HCT116 (cell line): ENCODE measurements around the gene ING4. TPM values are rescaled to one million over a fixed set of nuclear protein-coding genes. Genes with fewer than 3 reads are reported as not detected.

Experiments
- ATAC-seq: fragments of 200-7000 bp; cut with Tn5 transposase; 2 replicates; pipeline ENCODE4 v1.9.1; 2020; ENCODE audit warnings: mild to moderate bottlenecking, moderate library complexity
- BruUV-seq: library from RNA; stranded (reverse); fragments of 400-500 nt; replicated peaks from 2 replicates; lab custom pipeline; 2021; lab: Mats Ljungman, UMichigan
- CTCF ChIA-PET: fragments of 300-600 bp; sonication (Branson Sonifier 250); formaldehyde crosslinking; loops from one replicate; lab custom pipeline; 2021; ENCODE audit warnings: antibody characterized with exemption; lab: Charles Lee
- POLR2A ChIA-PET: fragments of 300-600, 350-600 bp; sonication (Branson Sonifier 250); formaldehyde crosslinking; loops from one replicate; lab custom pipeline; 2021; ENCODE audit warnings: antibody characterized with exemption; lab: Charles Lee
- RAD21 ChIA-PET, 2 experiments: fragments of 300-600 bp; sonication (Branson Sonifier 250); formaldehyde crosslinking; loops; one replicate each; lab custom pipeline; 2023; ENCODE audit warnings: low total read pairs in 2 of 2; ENCODE audit not compliant: uncharacterized antibody in 2 of 2, unreplicated experiment in 2 of 2, low non-redundant PET in 1 of 2; lab: Charles Lee
- DNase-seq: peaks from one replicate; pipeline ENCODE4 v3.0.0-alpha.2; 2010; ENCODE audit warnings: low read depth, low spot score
- H2AFZ ChIP-seq: fragments of 200-600 bp; shearing (Covaris generic), sonication (generic); 2 replicates; pipeline ENCODE4 v1.6.1; 2017; ENCODE audit warnings: low read depth, mixed run types, mixed read lengths, antibody characterized with exemption, low read length; ENCODE audit not compliant: poor library complexity, severe bottlenecking
- H3K27ac ChIP-seq: 2 replicates; pipeline ENCODE4 v1.5.1; 2012; ENCODE audit warnings: low read depth, low read length
- H3K27me3 ChIP-seq: fragments of 200-600 bp; sonication (generic); 2 replicates; pipeline ENCODE4 v1.6.1; 2016; ENCODE audit warnings: mixed run types, low read length, mixed read lengths; ENCODE audit not compliant: insufficient read depth
- H3K36me3 ChIP-seq, 2 experiments: fragments of 200-500 bp in 1 of 2; fragments of 200-600 bp in 1 of 2; sonication (Bioruptor generic) in 1 of 2; sonication (generic) in 1 of 2; 2 replicates each; pipeline versions ENCODE4 v1.5.1 to v1.6.1; 2014 to 2016; ENCODE audit warnings: low read length in 2 of 2, inconsistent platforms in 1 of 2, mixed read lengths in 1 of 2, mixed run types in 1 of 2; ENCODE audit not compliant: insufficient read depth in 2 of 2, control insufficient read depth in 1 of 2
- H3K4me1 ChIP-seq, 2 experiments: fragments of 200-600 bp in 1 of 2; sonication (generic) in 1 of 2; 2 replicates each; pipeline versions ENCODE4 v1.5.1 to v1.6.1; 2012 to 2017; ENCODE audit warnings: low read length in 2 of 2, inconsistent platforms in 1 of 2, mild to moderate bottlenecking in 1 of 2, mixed read lengths in 1 of 2, mixed run types in 1 of 2, moderate library complexity in 1 of 2; ENCODE audit not compliant: insufficient read depth in 2 of 2, control insufficient read depth in 1 of 2
- H3K4me2 ChIP-seq: fragments of 200-600 bp; sonication (generic); 2 replicates; pipeline ENCODE4 v1.6.1; 2017; ENCODE audit warnings: mixed run types, low read length, mixed read lengths
- H3K4me3 ChIP-seq, 2 experiments: fragments of 200-600 bp in 1 of 2; sonication (generic) in 1 of 2; replicated peaks in 1 of 2; 2 replicates each; pipeline ENCODE4 v1.5.1; 2011 to 2016; ENCODE audit warnings: low read length in 2 of 2, control low read depth in 1 of 2, low read depth in 1 of 2, mild to moderate bottlenecking in 1 of 2, mixed read lengths in 1 of 2, mixed run types in 1 of 2
- H3K79me2 ChIP-seq: fragments of 200-600 bp; sonication (generic); 2 replicates; pipeline ENCODE4 v1.6.1; 2017; ENCODE audit warnings: mild to moderate bottlenecking, mixed run types, low read length, moderate library complexity, mixed read lengths; ENCODE audit not compliant: insufficient read depth
- H3K9ac ChIP-seq: fragments of 200-600 bp; sonication (generic); 2 replicates; pipeline ENCODE4 v1.6.1; 2016; ENCODE audit warnings: low read length, mixed read lengths
- H3K9me2 ChIP-seq: fragments of 200-600 bp; sonication (generic), shearing (Covaris generic); 2 replicates; pipeline ENCODE4 v1.6.1; 2017; ENCODE audit warnings: mixed run types, mild to moderate bottlenecking, moderate library complexity; ENCODE audit not compliant: insufficient read depth
- H3K9me3 ChIP-seq, 2 experiments: fragments of 200-500 bp in 1 of 2; fragments of 200-600 bp in 1 of 2; sonication (Bioruptor generic) in 1 of 2; sonication (generic) in 1 of 2; 2 replicates each; pipeline ENCODE4 v1.6.1; 2014 to 2017; ENCODE audit warnings: low read length in 2 of 2, mixed read lengths in 2 of 2, inconsistent platforms in 1 of 2, low read depth in 1 of 2, mild to moderate bottlenecking in 1 of 2, mixed run types in 1 of 2, moderate library complexity in 1 of 2; ENCODE audit not compliant: control insufficient read depth in 1 of 2, insufficient read depth in 1 of 2
- H4K20me1 ChIP-seq: fragments of 200-600 bp; sonication (generic), shearing (Covaris generic); 2 replicates; pipeline ENCODE4 v1.6.1; 2017; ENCODE audit warnings: mixed run types, mild to moderate bottlenecking, moderate library complexity; ENCODE audit not compliant: insufficient read depth
- CBX3 ChIP-seq: IDR thresholded peaks from 2 replicates; pipeline ENCODE4 v1.6.1; 2012; ENCODE audit warnings: low read depth
- EGR1 ChIP-seq: IDR thresholded peaks from 2 replicates; pipeline ENCODE4 v1.6.1; 2012; ENCODE audit warnings: low read depth
- ELF1 ChIP-seq: IDR thresholded peaks from 2 replicates; pipeline ENCODE4 v1.6.1; 2012; ENCODE audit warnings: low read depth, borderline replicate concordance
- FOSL1 ChIP-seq: IDR thresholded peaks from 2 replicates; pipeline ENCODE4 v1.6.1; 2012; ENCODE audit warnings: low read depth
- JUND ChIP-seq: IDR thresholded peaks from 2 replicates; pipeline ENCODE4 v1.6.1; 2012
- POLR2A ChIP-seq: IDR thresholded peaks from 2 replicates; pipeline ENCODE4 v1.7.0; 2011; ENCODE audit warnings: borderline replicate concordance; ENCODE audit not compliant: insufficient read depth, insufficient read length; ENCODE audit errors: extremely low read depth
- POLR2AphosphoS5 ChIP-seq: IDR thresholded peaks from 2 replicates; pipeline ENCODE4 v1.6.1; 2011; ENCODE audit warnings: mild to moderate bottlenecking, low read depth, low read length, moderate library complexity
- RAD21 ChIP-seq: IDR thresholded peaks from 2 replicates; pipeline ENCODE4 v1.6.1; 2012; ENCODE audit warnings: low read depth, mild to moderate bottlenecking
- SIN3A ChIP-seq: IDR thresholded peaks from 2 replicates; pipeline ENCODE4 v1.6.1; 2012; ENCODE audit warnings: low read depth
- SP1 ChIP-seq: IDR thresholded peaks from 2 replicates; pipeline ENCODE4 v1.6.1; 2012; ENCODE audit warnings: low read depth
- SRF ChIP-seq: IDR thresholded peaks from 2 replicates; pipeline ENCODE4 v1.6.1; 2012; ENCODE audit warnings: low read depth
- TCF7L2 ChIP-seq: IDR thresholded peaks from 2 replicates; pipeline ENCODE4 v1.7.0; 2011; ENCODE audit warnings: borderline replicate concordance, inconsistent platforms; ENCODE audit not compliant: insufficient read depth, insufficient read length; ENCODE audit errors: extremely low read depth
- YY1 ChIP-seq: IDR thresholded peaks from 2 replicates; pipeline ENCODE4 v1.6.1; 2011; ENCODE audit warnings: low read length, low read depth, moderate library complexity, mild to moderate bottlenecking; ENCODE audit not compliant: insufficient replicate concordance; ENCODE audit errors: extremely low read depth
- ZFX ChIP-seq: fragments of 450-650 bp; IDR thresholded peaks from 2 replicates; pipeline ENCODE4 v1.6.1; 2017
- ZNF274 ChIP-seq: fragments of 200-500 bp; sonication (Bioruptor generic); IDR thresholded peaks from 2 replicates; pipeline ENCODE4 v1.6.1; 2014; ENCODE audit warnings: mild to moderate bottlenecking, low read depth, low read length, inconsistent platforms
- intact Hi-C: fragments of 100-400 bp; cut with micrococcal nuclease; formaldehyde crosslinking; loops from 2 replicates; pipeline ENCODE4 v1.10.0; 2022
- total RNA-seq: library from RNA; stranded (reverse); gene quantifications from one replicate; pipeline ENCODE4 v1.2.1, GENCODE V29; 2021; ENCODE audit not compliant: unreplicated experiment
- TF ChIP-seq, protein P1 (sequence below), 3 experiments: fragments of 200-600 bp in 1 of 3; sonication (generic) in 1 of 3; IDR thresholded peaks in 2 of 3; conservative IDR thresholded peaks in 1 of 3; 2 replicates each; pipeline ENCODE4 v1.5.1; 2012 to 2017; ENCODE audit warnings: low read depth in 2 of 3, low read length in 2 of 3, antibody characterized with exemption in 1 of 3, borderline replicate concordance in 1 of 3, control low read depth in 1 of 3, mild to moderate bottlenecking in 1 of 3, mixed read lengths in 1 of 3, mixed run types in 1 of 3, moderate library complexity in 1 of 3; ENCODE audit not compliant: insufficient read depth in 1 of 3
- TF ChIP-seq, protein P2 (sequence below): IDR thresholded peaks from 2 replicates; pipeline ENCODE4 v1.6.1; 2012
- TF ChIP-seq, protein P3 (sequence below): IDR thresholded peaks from 2 replicates; pipeline ENCODE4 v1.6.1; 2012
- TF ChIP-seq, protein P4 (sequence below): IDR thresholded peaks from 2 replicates; pipeline ENCODE4 v1.6.1; 2011; ENCODE audit warnings: mild to moderate bottlenecking, low read length, moderate library complexity; ENCODE audit not compliant: insufficient replicate concordance; ENCODE audit errors: extremely low read depth

Gene ING4
- total RNA-seq, 1 experiment from 2014 or later: 17.9 TPM

DNA sequence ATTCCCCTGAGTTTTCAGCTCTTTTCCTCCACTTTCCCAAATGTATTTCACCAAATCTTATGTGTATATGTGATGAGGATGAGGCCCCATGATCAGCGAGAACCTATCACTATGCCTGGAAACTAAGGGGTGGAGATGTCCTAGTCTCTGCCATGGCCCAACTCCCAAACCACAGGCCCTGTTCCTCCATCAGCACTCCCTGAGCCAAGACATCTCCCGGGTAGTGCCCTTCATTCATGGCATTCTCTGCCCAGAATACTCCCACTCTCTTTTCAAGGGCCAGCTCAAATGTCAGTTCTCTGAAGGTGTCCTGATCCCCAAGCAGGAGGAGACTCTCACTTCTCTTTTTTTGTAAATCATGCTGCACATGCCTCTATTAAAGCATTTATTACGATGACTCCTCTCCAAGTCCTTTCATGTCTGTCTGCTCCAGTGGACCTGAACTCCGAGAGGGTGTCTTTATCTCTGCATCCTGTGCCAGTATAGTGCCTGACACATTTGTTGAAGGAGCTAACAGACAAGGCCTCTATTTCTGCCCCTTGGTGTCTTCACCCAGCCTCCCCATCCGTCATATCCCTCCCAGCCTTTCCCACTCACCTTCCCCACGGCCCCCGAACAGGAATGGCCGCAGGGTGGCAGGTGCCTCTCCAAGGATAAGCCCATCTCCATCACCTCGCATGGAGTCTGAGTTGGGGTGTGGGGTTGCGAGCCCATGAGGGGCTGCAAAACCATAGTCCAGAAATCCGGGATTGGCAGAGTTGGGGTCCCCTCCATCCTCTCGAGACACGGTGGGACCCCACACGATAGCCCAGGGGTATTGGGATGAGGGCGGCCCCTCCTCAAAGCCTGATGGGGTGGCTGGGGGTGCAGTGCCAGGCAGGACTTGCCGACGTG is 34.0 kb upstream of the ING4 start:
- Histone ChIP-seq H3K4me2 (no peak overlapping the region), H3K27ac (no peak overlapping the region), H4K20me1 (no peaks in the 10 kb centered on the region), H3K27me3 (no peaks in the 10 kb centered on the region), H3K79me2 (no peaks in the 10 kb centered on the region), H3K4me1 (peaks cover 0 to 6% of the 10 kb centered on the region in 2 experiments; a peak in 1 of 4 replicates), H2AFZ (no peak overlapping the region), H3K4me3 (no peak overlapping the region), H3K9me3 (no peaks in the 10 kb centered on the region), H3K9me2 (no peaks in the 10 kb centered on the region), H3K36me3 (no peaks in the 10 kb centered on the region), H3K9ac (no peak overlapping the region)
- intact Hi-C loops: loop anchor here (2.0 kb wide), 1 partner anchor 126 kb away; no protein-coding TSS in a partner anchor
- TF ChIP-seq TCF7L2 (no peak), SIN3A (no peak), JUND (no peak), ELF1 (no peak), FOSL1 (no peak), SP1 (no peak), POLR2A (no peak), CBX3 (no peak), SRF (no peak), RAD21 (no peak), POLR2AphosphoS5 (no peak), ZFX (no peak), ZNF274 (no peak), EGR1 (no peak), YY1 (no peak)
- TF ChIP-seq, protein P1, sequence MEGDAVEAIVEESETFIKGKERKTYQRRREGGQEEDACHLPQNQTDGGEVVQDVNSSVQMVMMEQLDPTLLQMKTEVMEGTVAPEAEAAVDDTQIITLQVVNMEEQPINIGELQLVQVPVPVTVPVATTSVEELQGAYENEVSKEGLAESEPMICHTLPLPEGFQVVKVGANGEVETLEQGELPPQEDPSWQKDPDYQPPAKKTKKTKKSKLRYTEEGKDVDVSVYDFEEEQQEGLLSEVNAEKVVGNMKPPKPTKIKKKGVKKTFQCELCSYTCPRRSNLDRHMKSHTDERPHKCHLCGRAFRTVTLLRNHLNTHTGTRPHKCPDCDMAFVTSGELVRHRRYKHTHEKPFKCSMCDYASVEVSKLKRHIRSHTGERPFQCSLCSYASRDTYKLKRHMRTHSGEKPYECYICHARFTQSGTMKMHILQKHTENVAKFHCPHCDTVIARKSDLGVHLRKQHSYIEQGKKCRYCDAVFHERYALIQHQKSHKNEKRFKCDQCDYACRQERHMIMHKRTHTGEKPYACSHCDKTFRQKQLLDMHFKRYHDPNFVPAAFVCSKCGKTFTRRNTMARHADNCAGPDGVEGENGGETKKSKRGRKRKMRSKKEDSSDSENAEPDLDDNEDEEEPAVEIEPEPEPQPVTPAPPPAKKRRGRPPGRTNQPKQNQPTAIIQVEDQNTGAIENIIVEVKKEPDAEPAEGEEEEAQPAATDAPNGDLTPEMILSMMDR (IDR thresholded peaks at IDR 0.05 in 2 of 3, conservative IDR thresholded peaks at IDR 0.05 in 1 of 3; ENCODE audit: borderline replicate concordance in 1 of 3, insufficient read depth in 1 of 3, low read depth in 2 of 3, low read length in 2 of 3): no peak
- TF ChIP-seq, protein P2, sequence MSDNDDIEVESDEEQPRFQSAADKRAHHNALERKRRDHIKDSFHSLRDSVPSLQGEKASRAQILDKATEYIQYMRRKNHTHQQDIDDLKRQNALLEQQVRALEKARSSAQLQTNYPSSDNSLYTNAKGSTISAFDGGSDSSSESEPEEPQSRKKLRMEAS: no peak
- TF ChIP-seq, protein P3, sequence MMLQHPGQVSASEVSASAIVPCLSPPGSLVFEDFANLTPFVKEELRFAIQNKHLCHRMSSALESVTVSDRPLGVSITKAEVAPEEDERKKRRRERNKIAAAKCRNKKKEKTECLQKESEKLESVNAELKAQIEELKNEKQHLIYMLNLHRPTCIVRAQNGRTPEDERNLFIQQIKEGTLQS: no peak
- TF ChIP-seq, protein P4, sequence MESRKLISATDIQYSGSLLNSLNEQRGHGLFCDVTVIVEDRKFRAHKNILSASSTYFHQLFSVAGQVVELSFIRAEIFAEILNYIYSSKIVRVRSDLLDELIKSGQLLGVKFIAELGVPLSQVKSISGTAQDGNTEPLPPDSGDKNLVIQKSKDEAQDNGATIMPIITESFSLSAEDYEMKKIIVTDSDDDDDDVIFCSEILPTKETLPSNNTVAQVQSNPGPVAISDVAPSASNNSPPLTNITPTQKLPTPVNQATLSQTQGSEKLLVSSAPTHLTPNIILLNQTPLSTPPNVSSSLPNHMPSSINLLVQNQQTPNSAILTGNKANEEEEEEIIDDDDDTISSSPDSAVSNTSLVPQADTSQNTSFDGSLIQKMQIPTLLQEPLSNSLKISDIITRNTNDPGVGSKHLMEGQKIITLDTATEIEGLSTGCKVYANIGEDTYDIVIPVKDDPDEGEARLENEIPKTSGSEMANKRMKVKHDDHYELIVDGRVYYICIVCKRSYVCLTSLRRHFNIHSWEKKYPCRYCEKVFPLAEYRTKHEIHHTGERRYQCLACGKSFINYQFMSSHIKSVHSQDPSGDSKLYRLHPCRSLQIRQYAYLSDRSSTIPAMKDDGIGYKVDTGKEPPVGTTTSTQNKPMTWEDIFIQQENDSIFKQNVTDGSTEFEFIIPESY: no peak
- ChIA-PET POLR2A (interaction anchor here (2.0 kb wide), 1 partner anchor 8 kb away, joined by 7 read pairs; the partner anchor contains the start of gene ZNF384), CTCF (interaction anchor here (0.6 to 1.4 kb wide), 2 partner anchors 12 to 138 kb away, joined by 3 read pairs; no protein-coding TSS in a partner anchor), RAD21 (no interaction called here)
- no peak for ATAC-seq
- no peak for DNase-seq
- BruUV-seq: no TSS peak
